NCI-H82 treated with DMSO at 0.1 percent for 48 hours (cell line): Measurements from ENCODE around the gene MTCH1.
"Not testable (repeated sequence)": the region's sequence is repeated elsewhere in the genome, so short reads cannot be mapped to it uniquely, and the experiment has no call there.

Source experiments
- DNase-seq: peaks from one replicate; lab custom pipeline; 2025; ENCODE audit not compliant: unreplicated experiment; lab: John Stamatoyannopoulos, UW

MTCH1 gene

GRCh38 chr6:36997811-36998722 lies 12.1 kb upstream of the MTCH1 start:
- no peak for DNase-seq

DNA sequence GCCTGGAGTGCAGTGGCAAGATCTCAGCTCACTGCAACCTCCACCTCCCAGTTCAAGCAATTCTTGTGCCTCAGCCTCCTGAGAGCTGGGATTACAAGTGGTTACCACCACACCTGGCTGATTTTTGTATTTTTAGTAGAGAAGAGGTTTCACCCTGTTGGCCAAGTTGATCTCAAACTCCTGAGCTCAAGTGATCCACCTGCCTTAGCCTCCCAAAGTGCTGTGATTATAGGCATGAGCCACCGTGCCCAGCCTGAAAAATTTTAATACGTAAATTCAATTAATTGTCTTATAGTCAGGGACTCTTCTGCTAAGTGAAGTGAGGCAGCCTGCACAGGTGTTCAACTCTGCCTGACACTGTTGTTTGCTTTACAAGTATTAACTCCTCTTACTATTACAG lies 4.4 kb upstream of the MTCH1 start:
- DNase-seq, result not testable (repeated sequence)

- DNase-seq, result no peak
Observed at GRCh38 chr6:36989264-36989663, 3.3 kb upstream of the MTCH1 start.

DNA sequence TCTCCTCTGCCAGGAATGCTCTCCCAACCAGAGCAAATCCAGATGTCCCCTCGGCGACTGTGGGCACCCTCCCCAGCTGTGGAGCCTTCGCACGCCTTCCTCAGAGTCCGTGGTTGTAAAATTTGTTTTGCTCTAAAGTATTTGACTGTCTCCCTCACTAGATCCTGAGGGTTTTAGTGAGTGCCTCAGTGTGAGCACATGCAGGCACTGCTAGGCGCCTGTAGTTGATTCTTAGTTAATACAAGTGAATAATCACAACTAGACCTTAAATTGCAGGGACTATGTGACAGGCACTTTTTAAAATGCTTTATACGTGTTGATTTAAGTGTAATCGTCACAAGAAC lies 680 bp upstream of the MTCH1 start:
- DNase-seq, result no peak

- no peak for DNase-seq
Observed at GRCh38 chr6:36985417-36985807, 584 bp downstream of the MTCH1 start.

DNA sequence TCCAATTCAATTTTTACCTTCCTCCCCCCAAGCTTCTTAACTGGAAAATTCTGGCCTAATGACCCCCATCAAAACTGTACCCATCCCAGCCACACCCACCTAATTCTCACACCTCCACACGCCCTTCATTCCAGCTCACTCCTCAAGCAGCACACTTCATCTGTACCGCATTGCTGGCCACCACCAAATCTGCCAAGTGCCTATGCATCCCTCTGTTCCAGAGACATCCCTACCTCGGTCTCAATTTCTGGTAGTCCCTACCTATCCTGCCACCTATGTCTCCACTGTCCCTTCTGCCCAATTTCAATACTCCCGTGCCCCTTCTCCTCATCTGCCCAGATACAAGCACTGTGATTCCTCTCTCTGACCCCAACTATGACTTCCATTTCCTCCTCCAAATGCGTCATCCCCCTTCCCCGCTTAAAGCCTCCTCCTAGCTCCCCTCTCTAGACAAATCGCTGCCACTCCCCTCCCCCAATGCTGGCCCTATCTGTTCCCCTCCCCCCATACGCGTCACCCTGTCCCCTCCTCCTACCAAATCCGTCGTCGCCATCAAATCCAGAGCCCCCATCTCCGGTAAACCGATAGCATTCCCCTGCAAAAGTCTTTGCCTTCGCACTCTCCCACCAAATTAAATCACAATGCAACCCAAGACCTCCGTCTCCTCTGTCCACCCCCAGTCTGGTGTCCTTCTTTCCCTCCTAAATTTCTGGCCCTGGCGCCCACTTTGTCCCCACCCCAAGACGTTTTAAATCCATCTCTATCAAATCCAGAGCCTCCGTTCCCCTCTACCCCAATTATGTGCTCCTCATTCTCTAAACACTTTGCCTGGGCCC lies 1.2 kb downstream of the MTCH1 start:
- DNase-seq, result peak; percentile 59

- DNase-seq, result no peak
Observed at GRCh38 chr6:36983538-36983937, 2.5 kb downstream of the MTCH1 start.

GRCh38 chr6:36980876-36981619 lies 4.9 kb downstream of the MTCH1 start:
- DNase-seq, result no peak

DNA sequence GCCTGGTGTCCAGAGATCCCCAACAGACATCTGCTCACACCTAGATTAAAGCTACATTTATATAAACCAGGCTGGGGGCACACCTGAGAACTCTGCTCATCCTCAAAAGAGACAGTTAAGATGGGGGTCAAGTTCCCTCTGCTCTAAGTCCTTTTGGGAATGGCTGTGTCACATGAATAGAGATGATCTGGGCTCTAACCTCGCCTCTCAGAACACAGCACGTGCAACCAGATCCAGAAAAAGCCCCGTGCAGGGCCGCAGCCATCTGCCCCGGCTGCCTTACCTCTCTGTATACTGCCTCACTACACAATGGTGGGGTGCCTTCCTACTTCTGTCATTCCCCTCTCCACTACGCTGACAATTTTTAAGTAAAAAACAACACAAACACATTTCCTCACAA lies 5.9 kb downstream of the MTCH1 start:
- no peak for DNase-seq

- no peak for DNase-seq
Observed at GRCh38 chr6:36979347-36979742, 6.7 kb downstream of the MTCH1 start.

DNA sequence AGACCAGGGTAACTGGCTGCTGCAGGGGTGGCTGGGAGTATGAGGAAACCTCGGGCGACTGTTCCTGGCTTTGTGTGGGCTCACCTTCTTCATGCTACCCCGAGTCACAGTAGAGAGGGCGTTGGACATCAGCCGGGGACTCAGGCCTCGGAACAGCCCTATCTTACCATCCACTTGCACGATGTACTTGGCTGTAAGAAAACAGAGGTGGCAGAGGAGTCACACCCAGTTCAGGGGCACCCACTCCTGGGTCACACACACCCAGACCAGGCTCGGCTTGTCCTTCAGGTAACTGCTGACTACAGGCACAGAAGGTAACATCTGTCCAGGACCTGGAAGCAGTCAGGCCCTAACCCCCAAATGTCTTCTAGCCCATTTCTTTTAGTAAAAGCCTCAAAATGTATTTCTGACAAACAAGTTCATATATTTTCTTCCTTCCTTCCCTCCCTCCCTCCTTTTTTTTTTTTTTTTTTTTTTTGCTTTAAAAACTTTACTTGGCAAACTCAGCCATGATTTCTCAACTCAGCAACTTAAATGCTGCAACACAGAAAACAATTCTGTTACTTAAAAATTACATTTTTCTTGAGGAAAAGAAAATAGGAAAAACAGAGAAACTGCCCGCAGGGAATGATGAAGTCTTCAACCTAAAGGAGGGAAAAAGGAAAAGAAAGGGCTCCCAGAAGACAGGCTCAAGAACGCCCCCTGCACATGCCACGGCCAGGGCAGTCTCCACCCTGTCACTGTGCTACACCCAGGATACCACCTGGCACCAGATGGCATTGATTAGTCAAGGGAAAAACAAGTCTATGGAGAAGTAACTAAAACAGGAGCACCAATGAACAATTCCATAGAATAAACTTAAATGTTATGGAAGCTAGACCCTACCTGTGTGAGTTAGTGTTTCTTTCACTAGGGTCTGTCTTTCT lies 7.3 kb downstream of the MTCH1 start:
- no peak for DNase-seq

DNA sequence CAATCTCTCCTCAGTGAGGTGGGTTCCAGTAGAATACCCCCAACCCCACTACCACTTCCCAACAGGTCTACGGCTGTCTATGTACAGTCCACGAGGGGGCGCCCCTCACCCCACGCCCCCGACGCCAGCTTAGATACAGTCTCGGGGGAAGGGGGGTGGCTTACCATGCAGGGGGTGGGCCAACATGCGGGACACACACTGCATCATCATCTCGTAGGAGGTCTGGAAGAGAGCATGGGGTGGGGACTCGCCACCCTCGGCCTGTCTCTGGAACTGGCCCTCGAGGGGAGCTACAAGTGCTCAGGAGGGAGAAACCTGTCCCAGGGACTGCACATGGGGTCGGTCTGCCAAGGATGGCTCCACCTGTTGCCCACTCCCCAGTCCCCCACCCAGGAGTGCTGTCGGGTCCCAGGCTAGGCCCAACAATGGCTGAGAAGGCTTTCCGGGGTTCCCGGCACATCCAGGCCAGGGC lies 8.5 kb downstream of the MTCH1 start:
- DNase-seq, result no peak

DNA sequence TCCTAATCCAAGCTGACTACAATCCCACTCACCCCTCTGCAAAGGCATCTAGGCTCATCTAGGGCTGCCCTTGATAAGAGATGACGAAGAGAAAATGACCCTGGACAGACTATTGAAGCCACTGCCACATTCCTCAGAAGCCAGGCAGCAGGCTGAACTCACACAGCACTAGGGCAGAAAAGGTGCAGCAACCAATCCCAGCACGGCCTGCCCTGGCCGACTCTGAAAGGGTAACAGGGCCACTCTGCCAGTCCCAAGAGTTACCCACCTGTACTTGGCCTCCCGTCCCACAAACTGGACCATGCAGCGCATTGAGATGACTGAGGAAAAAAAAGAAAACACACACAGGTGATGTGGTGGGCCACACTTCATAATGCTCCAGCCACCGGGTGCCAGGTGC lies 9.1 kb downstream of the MTCH1 start:
- no peak for DNase-seq

DNA sequence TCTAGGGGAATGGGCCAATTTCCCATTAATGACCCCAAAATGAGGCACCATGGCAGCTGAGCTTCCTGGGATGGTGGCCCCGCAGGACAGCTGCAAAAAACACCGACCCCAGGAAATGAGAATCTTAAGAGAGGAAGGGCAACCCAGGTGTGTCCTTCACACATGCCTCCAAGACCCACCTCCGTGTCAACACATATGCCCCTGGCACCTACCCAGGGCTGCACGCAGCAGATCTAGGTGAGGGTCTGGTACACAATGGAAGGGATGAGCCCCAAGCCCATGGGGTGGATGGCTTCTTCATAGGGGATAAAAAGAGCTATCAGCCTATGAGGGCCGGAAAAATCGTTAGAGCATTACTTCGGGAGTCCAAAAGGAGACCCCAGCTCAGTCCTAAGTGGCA lies 9.5 kb downstream of the MTCH1 start:
- no peak for DNase-seq

DNA sequence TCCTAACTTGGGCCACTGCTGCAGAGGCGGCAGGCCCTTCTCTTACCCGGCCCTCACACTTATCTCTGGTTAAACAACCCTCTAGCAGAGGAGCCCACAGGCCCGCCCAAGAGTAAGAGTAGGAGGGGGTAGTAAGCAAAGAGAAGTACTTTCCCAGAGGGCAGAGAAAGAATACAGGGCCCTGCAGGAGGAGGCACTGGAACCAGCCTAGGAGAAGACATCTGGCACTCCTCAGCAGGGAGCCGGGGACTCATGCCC lies 10.1 kb downstream of the MTCH1 start:
- DNase-seq, result no peak

DNA sequence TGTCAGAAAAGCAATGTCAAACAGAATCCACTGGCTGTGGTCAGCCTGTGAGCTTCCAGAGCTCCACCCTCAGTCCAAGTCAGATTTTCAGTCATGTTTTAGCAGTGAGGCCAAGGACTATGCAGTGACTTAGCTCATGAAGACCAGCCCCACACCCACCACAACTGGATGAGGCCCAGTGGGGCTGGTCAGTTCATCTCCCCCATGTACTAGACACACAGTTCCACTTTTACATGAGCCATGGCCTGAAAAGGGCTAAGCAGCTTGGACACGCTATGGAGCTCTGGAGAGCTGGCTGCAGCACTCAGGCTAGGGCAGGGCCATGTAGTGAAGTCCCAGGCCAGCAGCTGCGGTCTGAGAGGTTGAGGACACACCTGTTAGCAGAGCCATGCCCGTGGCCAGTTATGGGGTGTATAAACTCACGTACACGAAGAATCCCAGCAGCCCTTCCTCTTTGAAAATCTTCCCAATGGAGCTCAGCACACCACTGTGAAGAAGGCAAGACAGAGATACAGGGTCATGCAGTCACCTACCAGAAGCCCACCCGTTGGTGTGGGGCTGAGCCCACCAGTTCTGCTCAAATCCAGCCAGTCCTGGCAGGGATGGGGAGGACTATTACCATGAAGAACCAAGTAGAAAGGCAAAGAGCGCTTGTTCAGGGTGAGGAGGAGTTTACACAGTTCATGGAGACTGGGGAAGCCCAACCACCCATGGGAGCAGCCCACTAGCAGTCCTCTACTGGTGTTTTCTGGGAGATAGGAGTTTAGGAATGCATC lies 10.6 kb downstream of the MTCH1 start:
- DNase-seq, result no peak

GRCh38 chr6:36973647-36974046 lies 12.3 kb downstream of the MTCH1 start:
- DNase-seq, result no peak

GRCh38 chr6:36973190-36973589 lies 12.8 kb downstream of the MTCH1 start:
- no peak for DNase-seq

DNA sequence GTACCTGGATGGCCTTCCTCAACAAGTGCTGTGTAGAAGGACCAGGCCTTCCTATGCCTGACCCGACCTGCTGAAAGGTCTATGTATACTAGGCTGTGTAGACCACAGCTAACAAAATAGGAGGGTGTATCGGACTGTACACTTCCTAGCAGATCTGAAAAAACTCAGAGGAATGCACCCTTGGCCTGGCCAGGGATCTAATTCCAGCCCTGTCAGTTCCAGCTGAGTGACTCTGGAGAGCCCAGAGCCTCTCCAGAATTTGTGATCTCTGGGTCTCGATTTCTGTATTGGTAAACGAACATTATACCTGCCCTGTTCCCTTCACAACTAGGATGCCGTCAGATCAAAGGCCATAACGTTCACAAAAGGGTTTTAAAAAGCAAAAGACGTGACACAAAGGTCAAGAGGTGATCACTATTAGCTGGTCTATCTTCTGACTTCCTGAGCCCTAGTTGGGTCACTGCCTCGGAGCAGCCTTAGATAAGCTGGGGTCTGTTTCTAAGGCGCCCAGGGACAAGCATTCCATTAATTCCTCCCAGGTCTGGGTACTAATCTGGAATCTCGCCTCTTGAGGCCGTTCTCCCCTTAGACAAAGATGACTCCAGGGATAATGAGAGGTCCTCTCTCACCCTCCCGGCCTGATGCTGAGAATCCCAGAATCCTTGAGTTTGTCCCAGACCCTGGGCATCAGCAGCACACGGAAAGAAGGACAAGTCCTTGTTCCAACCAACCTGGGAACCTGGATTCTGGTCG lies 13.9 kb downstream of the MTCH1 start:
- DNase-seq, result no peak
